NK-92 (cell line): ENCODE data around the gene ETFB.
A peak's percentile ranks its signal among the peaks of the same experiment; 100 is the strongest.

ENCODE experiments used
- DNase-seq: peaks from one replicate; lab custom pipeline; 2025; ENCODE audit not compliant: unreplicated experiment; lab: John Stamatoyannopoulos, UW

Gene ETFB

GRCh38 chr19:51372649-51373504 is 6.7 kb upstream of the ETFB start, which contains the start of gene NKG7:
Gene NKG7, minus strand, starts transcription at chr19:51372654. Its CDS starts 119 bp downstream, at chr19:51372535.
- DNase-seq, result no peak

GRCh38 chr19:51372021-51372648 is 5.9 kb upstream of the ETFB start:
- DNase-seq, result no peak

GRCh38 chr19:51371186-51371690 is 5.0 kb upstream of the ETFB start:
- DNase-seq, result no peak

GRCh38 chr19:51370230-51370629 is 4.0 kb upstream of the ETFB start:
- DNase-seq, result no peak

GRCh38 chr19:51368366-51369282 is 2.4 kb upstream of the ETFB start, which contains the start of gene CLDND2:
Gene CLDND2, minus strand, starts transcription at chr19:51369003. Its CDS starts 426 bp downstream, at chr19:51368577.
- no peak for DNase-seq

- DNase-seq, result peak; percentile 79
These were observed 1.6 kb upstream of the ETFB start for GRCh38 chr19:51367565-51368365.

- no peak for DNase-seq
These were observed 1.0 kb upstream of the ETFB start for GRCh38 chr19:51367255-51367564.

GRCh38 chr19:51366389-51367254 is 434 bp upstream of the ETFB start:
- DNase-seq, result peak; percentile 58

GRCh38 chr19:51365211-51365964 is 800 bp downstream of the ETFB start:
- DNase-seq, result no peak

- DNase-seq, result no peak
These were observed 1.7 kb downstream of the ETFB start for GRCh38 chr19:51364200-51365106.

GRCh38 chr19:51361239-51361638 is 4.9 kb downstream of the ETFB start:
- DNase-seq, result no peak

GRCh38 chr19:51359294-51359693 is 6.9 kb downstream of the ETFB start:
- no peak for DNase-seq

- DNase-seq, result no peak
These were observed 8.2 kb downstream of the ETFB start for GRCh38 chr19:51357952-51358351.

- DNase-seq, result no peak
These were observed 9.9 kb downstream of the ETFB start for GRCh38 chr19:51356159-51356801.

- DNase-seq, result no peak
These were observed 11.4 kb downstream of the ETFB start for GRCh38 chr19:51354742-51355148.

GRCh38 chr19:51354103-51354741 is 12.0 kb downstream of the ETFB start:
- DNase-seq, result no peak
